SU-DHL-6 (cell line): ENCODE data around the gene UBE2A.

Experiments used
- H2AFZ ChIP-seq: fragments of 200-600 bp; sonication (generic); 2 replicates; pipeline ENCODE4 v1.6.1; 2014; ENCODE audit warnings: low read depth, mild to moderate bottlenecking, moderate library complexity, mixed read lengths, antibody characterized with exemption, low read length; ENCODE audit not compliant: severe bottlenecking
- H3F3A ChIP-seq: fragments of 200-600 bp; shearing (Covaris generic); 2 replicates; pipeline ENCODE4 v1.6.0; 2016; ENCODE audit warnings: antibody characterized with exemption, mild to moderate bottlenecking; ENCODE audit not compliant: insufficient read depth
- H3K27ac ChIP-seq: fragments of 200-600 bp; sonication (generic); 2 replicates; pipeline ENCODE4 v1.5.1; 2016; ENCODE audit warnings: low read depth, mild to moderate bottlenecking, low read length, moderate library complexity, mixed read lengths
- H3K27me3 ChIP-seq: fragments of 200-600 bp; sonication (generic), shearing (Covaris generic); 2 replicates; pipeline ENCODE4 v1.6.0; 2014; ENCODE audit warnings: mild to moderate bottlenecking, low read length
- H3K36me3 ChIP-seq: fragments of 200-600 bp; sonication (generic); 2 replicates; pipeline ENCODE4 v1.6.1; 2014; ENCODE audit warnings: mild to moderate bottlenecking, low read length, mixed read lengths
- H3K4me2 ChIP-seq: fragments of 300-600, 200-600 bp; shearing (Covaris generic), sonication (generic); 2 replicates; pipeline ENCODE4 v1.6.0; 2014; ENCODE audit warnings: low read length, low read depth, mild to moderate bottlenecking; ENCODE audit not compliant: poor library complexity, severe bottlenecking
- H3K4me3 ChIP-seq: fragments of 200-600 bp; sonication (generic); 2 replicates; pipeline ENCODE4 v1.5.1; 2014; ENCODE audit warnings: antibody characterized with exemption, low read length, mild to moderate bottlenecking, mixed read lengths; ENCODE audit not compliant: insufficient read depth, poor library complexity, severe bottlenecking
- H3K79me2 ChIP-seq: fragments of 200-600 bp; sonication (generic); 2 replicates; pipeline ENCODE4 v1.6.1; 2014; ENCODE audit warnings: mild to moderate bottlenecking, low read length, moderate library complexity; ENCODE audit not compliant: insufficient read depth
- H3K9ac ChIP-seq: fragments of 200-600 bp; sonication (generic); 2 replicates; pipeline ENCODE4 v1.7.0; 2014; ENCODE audit warnings: mild to moderate bottlenecking, low read length
- H3K9me2 ChIP-seq: fragments of 200-600 bp; sonication (generic); replicated peaks from 2 replicates; pipeline ENCODE4 v1.6.1; 2014; ENCODE audit warnings: low read length; ENCODE audit not compliant: insufficient read depth
- H3K9me3 ChIP-seq: fragments of 200-600 bp; sonication (generic); 2 replicates; pipeline ENCODE4 v1.6.1; 2014; ENCODE audit warnings: low read length, mixed read lengths; ENCODE audit not compliant: insufficient read depth
- H4K20me1 ChIP-seq: fragments of 200-600 bp; sonication (generic); 2 replicates; pipeline ENCODE4 v1.6.1; 2014; ENCODE audit warnings: low read depth, mild to moderate bottlenecking, antibody characterized with exemption, low read length, moderate library complexity, mixed read lengths
- EZH2phosphoT487 ChIP-seq: fragments of 200-600 bp; sonication (generic), shearing (Covaris generic); conservative IDR thresholded peaks from 2 replicates; pipeline ENCODE4 v1.6.1; 2018; ENCODE audit warnings: mild to moderate bottlenecking, antibody characterized with exemption, low read length, moderate library complexity, mixed read lengths
- TF ChIP-seq, protein P1 (sequence below): fragments of 200-600 bp; sonication (generic); IDR thresholded peaks from one replicate; pipeline ENCODE4 v1.5.1; 2017; ENCODE audit warnings: antibody characterized with exemption, mild to moderate bottlenecking, low read length, moderate library complexity; ENCODE audit not compliant: insufficient read depth, poor library complexity, severe bottlenecking

Gene UBE2A

DNA sequence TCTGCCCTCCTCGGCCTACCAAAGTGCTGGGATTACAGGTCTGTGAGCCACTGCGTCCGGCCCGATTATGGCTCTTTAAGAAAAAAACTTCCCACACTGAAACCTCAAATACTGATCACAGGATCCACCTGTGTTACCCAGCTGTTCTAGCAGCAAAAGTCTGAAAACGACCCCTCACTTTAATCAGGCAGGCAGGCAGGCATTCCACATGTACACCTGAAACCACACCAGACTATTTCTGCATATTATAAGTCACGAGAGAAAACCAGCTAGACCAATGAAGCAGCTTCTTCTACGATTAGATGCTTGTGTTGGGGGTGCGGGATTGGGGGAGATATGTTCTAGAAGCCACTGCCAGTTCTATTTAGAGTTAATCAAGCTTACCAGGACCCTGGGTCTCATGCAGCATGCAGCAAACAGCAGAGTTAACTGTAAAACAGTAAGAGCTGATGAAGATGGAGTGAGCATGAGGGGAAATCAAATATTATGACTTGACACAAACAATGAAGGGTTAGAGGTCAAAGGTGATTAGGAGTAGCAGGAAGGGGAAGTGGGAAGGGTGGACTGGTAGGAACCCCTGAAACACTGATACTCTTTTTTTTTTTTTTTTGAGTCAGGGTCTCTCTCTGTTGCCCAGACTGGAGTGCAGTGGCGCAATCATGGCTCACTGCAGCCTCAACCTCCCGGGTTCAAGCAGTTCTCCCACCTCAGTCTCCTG, 50.7 kb downstream of the UBE2A start:
- H3K9me2 ChIP-seq, result no peaks in the 10 kb centered on the region
- no peak overlapping the region for H3K27ac ChIP-seq
- 0 out of 2 replicates have a peak, but pooled peaks cover 4% of the 10 kb centered on the region for H3F3A ChIP-seq
- no peak for TF ChIP-seq EZH2phosphoT487
- TF ChIP-seq, protein P1, sequence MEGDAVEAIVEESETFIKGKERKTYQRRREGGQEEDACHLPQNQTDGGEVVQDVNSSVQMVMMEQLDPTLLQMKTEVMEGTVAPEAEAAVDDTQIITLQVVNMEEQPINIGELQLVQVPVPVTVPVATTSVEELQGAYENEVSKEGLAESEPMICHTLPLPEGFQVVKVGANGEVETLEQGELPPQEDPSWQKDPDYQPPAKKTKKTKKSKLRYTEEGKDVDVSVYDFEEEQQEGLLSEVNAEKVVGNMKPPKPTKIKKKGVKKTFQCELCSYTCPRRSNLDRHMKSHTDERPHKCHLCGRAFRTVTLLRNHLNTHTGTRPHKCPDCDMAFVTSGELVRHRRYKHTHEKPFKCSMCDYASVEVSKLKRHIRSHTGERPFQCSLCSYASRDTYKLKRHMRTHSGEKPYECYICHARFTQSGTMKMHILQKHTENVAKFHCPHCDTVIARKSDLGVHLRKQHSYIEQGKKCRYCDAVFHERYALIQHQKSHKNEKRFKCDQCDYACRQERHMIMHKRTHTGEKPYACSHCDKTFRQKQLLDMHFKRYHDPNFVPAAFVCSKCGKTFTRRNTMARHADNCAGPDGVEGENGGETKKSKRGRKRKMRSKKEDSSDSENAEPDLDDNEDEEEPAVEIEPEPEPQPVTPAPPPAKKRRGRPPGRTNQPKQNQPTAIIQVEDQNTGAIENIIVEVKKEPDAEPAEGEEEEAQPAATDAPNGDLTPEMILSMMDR, result no peak
- H3K4me3 ChIP-seq, result no peak overlapping the region
- no peaks in the 10 kb centered on the region for H3K79me2 ChIP-seq
- no peaks in the 10 kb centered on the region for H3K27me3 ChIP-seq
- no peak overlapping the region for H3K4me2 ChIP-seq
- H2AFZ ChIP-seq, result no peak overlapping the region
- H3K9me3 ChIP-seq, result no peaks in the 10 kb centered on the region
- H3K9ac ChIP-seq, result no peak overlapping the region
- no peaks in the 10 kb centered on the region for H4K20me1 ChIP-seq
- no peaks in the 10 kb centered on the region; the same call in 1 of the 2 replicates for H3K36me3 ChIP-seq

DNA sequence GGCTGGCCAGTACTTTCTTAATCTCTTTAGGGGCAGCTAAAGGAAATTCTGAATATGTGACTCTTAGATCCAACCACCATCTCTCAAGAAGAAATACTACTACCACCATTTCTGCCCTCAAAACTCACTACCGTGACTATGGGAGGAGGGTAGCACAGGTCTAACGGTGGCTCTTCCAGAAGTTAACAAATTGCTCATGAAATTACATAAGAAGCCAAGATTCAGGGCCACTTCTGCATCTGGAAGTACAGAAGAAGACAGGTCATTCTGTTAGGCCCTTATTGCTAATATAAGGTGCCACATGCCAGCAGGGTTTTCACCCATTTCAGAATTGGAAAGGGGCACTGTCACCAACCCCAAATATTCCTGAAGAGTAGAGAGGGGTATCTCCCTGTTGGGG, 51.5 kb downstream of the UBE2A start:
- H2AFZ ChIP-seq, result no peak overlapping the region
- 0 out of 2 replicates have a peak, but pooled peaks cover 4% of the 10 kb centered on the region for H3F3A ChIP-seq
- no peaks in the 10 kb centered on the region; the same call in 1 of the 2 replicates for H3K36me3 ChIP-seq
- no peak for TF ChIP-seq EZH2phosphoT487
- TF ChIP-seq, protein P1, result no peak
- H3K9me3 ChIP-seq, result no peaks in the 10 kb centered on the region
- H3K4me2 ChIP-seq, result no peak overlapping the region
- no peaks in the 10 kb centered on the region for H3K27me3 ChIP-seq
- H3K27ac ChIP-seq, result no peak overlapping the region
- no peaks in the 10 kb centered on the region for H3K9me2 ChIP-seq
- H3K4me3 ChIP-seq, result no peak overlapping the region
- H3K9ac ChIP-seq, result no peak overlapping the region
- H4K20me1 ChIP-seq, result no peaks in the 10 kb centered on the region
- H3K79me2 ChIP-seq, result no peaks in the 10 kb centered on the region
